GM19467 (cell line): ENCODE data around the gene CCDC69.
"Not testable (repeated sequence)": the region's sequence is repeated elsewhere in the genome, so short reads cannot be mapped to it uniquely, and the experiment has no call there.

Source experiments
- ATAC-seq: cut with Tn5 transposase; IDR thresholded peaks from one replicate; pipeline ENCODE4 v1.9.1; 2021; ENCODE audit warnings: mild to moderate bottlenecking, moderate library complexity; ENCODE audit not compliant: unreplicated experiment

Gene CCDC69, protein sequence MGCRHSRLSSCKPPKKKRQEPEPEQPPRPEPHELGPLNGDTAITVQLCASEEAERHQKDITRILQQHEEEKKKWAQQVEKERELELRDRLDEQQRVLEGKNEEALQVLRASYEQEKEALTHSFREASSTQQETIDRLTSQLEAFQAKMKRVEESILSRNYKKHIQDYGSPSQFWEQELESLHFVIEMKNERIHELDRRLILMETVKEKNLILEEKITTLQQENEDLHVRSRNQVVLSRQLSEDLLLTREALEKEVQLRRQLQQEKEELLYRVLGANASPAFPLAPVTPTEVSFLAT

DNA sequence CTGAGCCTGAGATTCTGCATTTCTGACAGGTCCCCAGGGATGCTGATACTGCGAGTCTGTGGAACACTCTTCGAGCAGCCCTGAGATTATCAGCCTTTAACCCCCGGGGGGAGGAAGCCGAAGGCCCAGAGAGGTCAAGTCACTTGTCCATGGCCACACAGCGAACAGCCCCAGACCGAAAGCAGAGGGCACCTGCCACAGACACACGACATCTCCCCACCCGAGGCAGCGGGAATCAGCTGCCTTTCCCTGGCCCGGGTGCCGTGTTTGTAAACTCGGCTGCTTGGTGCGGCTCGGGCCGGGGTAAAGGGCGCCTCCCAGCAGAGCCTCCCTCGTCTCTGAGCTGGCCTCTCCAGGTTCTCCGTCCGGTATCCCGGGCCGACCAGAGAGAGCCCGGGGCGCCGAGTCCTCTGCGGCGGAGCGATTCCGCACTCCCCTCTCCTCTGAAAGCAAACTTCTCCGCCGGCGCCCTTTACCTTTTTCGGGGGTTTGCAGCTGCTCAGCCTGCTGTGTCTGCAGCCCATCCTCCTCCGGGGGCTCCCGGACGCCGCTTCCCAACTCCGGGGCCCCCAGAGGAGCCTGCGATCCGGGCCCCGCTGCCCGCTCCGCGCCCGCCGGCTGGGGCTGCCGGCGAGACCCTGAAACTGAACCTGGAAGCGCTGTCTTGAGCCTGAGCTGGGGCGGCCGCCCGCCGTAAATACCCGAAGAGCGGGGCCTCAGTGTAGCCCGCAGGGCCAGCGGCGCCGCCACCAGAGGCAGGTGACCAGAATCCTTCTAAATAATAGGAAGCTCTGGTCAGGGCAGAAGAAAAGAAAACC is at the start of gene CCDC69:
TSS of gene CCDC69 (minus strand) at position 646 of the 818 bp plus-strand sequence. CDS start at position 524, 122 bp downstream.
- peak; percentile 69 for ATAC-seq

DNA sequence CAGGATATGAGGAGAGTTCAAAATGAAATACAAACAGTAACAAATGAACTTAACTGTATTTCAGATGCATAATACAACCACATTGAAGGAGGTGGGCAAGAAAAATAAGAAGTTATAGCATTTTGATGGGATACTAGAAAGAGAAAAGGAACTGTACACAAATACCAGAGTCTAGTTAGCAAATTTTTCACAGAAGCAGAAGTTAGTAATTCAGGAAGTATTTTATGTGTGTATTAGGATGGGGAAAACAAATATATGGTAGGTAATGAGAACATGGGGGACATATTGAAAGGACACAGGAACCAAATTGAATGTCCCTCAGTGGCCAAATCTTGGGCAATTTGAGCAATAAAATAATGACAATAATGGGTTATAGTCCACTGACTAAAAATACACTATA is 47.4 kb upstream of the CCDC69 start:
- ATAC-seq = no peak

DNA sequence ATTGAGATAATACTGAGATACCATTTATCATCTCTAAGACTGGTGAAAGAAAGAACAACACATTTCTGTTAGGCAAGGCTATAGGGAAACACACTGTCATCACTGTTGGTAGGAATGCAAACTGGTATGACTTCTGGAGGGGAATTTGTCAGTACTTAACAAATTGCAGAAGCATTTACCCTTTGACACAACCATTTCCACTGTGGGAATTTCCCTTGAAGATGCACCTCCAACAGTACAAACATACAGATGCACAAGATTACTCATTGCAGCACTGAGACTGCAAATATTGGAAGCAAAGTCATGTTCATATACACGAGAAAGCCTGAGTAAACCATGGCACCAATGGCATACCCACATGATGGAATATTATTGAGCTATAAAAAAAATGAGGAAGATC is 46.7 kb upstream of the CCDC69 start:
- peak; percentile 69 for ATAC-seq

DNA sequence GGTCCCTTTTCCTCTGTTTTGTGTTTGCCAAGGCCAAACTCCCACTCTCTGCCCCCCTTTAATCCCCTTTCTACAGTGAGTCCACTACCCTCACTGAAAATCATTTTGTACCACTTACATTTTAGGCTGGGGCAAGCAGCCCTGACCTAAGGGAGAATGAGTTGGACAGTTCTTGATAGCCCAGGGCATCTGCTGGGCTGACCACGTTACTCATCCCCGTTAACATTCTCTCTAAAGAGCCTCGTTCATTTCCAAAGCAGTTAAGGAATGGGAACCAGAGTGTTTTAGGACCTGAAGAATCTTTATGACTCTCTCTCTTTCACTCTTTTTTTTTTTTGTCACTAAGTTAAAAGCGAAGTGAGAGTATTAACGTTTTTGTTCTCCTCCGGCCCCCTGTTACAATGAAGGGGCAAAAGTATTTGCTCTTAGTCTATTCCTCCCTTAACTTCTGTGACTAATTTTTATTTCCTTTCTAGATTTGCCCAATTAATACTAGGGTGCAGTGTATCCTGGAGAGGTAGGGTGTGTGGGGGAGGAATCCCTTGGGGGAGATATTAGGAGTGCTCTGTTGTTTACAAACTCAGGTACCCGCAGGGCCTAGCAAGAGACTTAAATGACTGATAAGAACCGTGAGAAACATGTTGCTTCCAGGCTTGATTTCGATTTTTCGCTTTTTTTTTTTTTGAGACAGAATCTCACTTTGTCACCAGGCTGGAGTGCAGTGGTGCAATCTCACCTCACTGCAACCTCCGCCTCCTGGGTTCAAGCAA is 43.8 kb upstream of the CCDC69 start:
- ATAC-seq = no peak

DNA sequence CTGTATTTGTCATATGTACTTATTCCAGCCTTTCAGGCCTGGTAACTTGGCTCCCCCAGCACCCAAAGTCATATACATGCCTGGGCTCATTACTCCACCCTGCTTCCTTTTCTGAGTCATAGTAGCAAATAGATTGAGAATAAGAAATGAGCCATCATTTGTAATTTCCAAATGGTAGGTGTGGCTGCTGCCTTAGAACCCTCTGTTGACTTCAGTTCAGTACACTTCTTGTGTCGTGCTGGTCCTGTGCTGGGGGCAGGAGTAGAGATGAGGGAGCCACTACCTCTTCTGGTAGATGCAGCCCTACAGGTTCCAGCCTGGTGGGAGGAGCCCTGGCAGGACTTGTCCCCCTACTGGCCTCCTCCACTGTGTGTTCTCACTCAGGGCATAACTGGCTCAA is 40.2 kb upstream of the CCDC69 start:
- ATAC-seq = no peak

DNA sequence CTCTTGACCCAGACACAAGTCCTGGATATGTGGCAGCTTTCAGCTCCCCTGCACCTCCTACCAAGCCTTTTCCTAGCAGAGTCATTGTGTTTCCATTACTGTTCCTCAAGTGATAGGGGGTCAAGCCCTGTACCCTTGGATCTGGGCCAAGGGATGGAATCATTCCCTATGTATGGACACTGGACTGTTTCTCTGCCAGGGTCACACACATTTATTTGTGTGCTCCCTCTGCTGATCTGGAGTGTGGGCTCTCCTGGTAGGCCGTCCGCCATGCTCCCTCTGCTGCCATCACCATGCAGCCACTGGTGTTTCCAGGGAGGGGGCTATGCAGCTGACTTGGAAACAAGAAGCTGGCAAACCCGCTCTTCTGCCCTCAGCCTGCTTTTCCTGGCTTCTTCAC is 38.6 kb upstream of the CCDC69 start:
- ATAC-seq = no peak

DNA sequence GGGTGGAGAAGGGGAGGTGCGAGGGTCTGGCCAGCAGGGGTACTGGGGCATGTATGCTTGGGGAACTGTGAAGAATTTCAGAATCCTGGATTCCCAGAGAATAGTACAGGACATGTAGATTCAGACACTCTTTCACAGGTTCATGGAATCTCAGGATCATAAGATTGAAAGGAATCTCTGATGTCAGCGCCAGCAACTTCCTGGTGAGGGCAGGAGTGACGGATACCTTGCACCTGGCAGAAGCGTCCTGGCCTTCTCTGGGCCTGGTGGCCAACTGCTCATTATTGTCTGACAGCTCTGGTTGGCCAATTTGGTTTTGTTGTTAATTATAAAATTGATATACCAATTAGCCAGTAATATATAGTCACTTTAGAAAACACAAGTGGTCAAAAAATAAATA is 36.0 kb upstream of the CCDC69 start:
- no peak for ATAC-seq

DNA sequence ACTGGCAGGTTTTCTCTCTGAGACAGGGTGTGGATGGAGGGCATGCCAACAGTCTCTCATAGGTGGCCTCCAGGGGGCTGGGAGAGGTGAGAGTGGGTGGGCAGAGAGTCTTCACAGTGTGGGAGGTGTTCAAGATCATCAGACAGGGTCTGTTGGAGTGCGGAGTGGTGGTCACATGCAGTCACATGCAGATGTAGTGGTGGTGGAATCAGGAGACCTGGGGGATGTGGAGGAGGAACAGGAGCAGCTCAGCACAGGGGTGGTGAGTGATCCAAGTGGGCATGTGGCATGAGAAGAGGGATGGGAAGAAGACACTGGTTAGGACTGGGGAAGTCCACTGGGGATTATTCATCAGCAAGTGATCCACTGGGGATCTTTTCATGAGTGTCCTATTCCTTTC is 34.9 kb upstream of the CCDC69 start:
- no peak for ATAC-seq

DNA sequence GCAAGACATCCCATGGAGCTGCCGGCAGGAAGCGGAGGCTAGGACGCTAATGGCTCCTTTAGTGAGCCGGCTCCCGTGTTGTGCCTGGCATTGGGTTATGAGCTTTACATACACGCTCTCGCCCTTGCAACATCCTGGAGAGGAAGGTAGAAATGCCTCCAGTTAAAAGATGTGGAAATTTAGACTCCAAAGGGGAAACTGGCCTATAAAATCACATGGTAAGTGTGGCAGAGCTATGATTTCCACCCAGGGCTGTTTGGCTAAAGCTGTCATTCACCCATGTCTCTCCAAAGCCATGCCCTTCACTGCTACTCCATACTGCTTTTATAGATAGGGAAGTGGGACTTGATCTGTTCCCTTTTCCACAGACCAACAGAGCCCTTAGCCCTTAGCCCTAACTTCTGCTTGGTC is 34.3 kb upstream of the CCDC69 start:
- no peak for ATAC-seq

DNA sequence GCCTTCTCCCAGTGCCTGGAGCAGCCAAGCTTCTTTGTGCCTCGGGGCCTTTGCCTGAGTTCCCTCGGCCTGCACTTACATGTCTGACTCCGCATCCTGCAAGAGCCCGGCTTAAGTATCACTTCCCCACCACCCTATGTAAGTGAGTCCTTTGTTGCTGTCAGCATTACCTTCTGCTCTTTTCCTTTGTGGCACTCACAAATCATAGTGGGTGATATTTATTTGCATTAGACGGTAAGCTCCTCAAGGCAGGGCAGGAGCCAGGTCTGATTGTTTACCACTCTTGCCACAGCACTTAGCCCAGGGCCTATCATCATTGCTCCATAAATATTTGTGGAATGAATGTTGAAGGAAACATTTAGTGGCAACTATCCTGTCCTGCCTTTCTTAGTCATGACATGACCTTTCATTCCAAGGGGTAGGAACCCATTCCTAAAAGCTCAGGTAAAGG is 33.9 kb upstream of the CCDC69 start:
- no peak for ATAC-seq

DNA sequence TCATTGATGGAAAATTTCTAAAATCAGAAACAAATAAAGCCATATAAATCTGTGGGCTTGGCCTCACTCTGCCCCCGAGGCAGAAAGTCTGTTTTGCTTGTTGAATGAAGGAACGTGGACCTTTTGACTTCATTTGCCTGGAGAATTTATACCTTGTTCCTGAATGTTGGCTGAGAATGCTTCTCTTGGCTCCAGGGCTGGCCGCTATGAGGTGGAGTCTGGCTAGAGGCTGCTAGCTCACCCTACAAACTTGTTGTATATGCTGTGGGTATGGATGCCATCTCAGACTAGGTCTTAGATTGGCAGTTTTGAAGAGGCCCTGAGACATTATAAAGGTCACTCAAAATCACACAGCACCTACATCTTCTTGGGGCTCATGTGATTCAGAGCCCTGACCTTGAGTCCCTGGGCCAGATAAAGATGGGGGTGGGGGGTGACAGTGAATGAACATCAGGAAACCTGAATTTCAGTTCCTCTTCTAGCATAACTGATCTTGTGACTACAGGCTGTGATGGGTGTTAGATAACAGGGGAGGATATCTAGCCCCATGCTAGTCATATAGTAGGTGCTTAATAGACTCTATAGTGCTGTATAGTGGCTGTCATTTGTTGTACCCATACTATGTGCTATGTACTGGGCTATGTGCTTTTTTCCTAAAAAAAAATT is 31.9 kb upstream of the CCDC69 start:
- peak; percentile 34 for ATAC-seq

DNA sequence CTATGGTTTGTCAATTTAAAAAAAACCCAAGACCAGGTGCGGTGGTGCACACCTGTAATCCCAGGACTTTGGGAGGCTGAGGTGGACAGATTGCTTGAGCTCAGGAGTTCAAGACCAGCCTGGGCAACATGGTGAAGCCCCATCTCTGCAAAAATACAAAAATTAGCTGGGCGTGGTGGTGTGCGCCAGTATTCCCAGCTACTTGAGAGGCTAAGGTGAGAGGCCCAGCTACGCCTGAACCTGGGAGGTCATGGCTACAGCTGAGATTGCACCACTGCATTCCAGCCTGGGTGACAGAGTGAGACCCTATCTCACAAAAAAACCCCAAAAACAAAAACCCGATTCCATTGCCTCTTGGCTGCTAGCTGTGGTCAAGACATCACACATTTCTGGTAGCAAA is 31.1 kb upstream of the CCDC69 start:
- not testable (repeated sequence) for ATAC-seq

DNA sequence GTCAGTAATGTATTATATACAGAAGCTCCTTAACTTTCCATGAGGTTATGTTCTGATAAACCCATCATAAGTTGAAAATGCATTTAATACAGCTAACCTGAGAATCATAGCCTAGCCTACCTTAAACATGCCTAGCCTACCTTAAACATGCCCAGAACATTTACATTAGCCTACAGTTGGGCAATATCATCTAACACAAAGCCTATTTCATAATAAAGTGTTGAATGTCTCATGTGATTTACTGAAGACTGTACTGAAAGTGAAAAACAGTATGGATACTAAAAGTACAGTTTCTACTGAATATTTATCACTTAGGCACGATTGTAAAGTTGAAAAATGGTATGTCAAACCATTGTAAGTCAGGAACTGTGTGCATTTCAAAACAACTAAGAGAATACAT is 30.7 kb upstream of the CCDC69 start:
- ATAC-seq = no peak

DNA sequence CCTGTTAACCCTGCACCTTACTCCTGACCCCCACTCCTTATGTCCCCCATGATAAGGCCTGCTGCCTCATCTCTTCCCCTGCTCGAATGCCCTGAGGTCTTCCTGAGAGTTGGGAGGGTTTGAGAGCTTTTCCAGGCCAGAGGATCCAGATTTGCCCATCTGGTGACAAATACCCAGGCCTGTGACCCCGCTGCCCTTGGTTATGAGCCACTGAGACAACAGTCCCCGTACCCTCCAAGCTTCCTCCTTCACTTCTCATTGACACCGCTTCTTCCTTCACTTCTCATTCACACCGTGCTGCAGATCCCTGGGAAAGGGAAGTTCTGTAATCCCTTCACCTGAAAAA is 29.7 kb upstream of the CCDC69 start:
- no peak for ATAC-seq

DNA sequence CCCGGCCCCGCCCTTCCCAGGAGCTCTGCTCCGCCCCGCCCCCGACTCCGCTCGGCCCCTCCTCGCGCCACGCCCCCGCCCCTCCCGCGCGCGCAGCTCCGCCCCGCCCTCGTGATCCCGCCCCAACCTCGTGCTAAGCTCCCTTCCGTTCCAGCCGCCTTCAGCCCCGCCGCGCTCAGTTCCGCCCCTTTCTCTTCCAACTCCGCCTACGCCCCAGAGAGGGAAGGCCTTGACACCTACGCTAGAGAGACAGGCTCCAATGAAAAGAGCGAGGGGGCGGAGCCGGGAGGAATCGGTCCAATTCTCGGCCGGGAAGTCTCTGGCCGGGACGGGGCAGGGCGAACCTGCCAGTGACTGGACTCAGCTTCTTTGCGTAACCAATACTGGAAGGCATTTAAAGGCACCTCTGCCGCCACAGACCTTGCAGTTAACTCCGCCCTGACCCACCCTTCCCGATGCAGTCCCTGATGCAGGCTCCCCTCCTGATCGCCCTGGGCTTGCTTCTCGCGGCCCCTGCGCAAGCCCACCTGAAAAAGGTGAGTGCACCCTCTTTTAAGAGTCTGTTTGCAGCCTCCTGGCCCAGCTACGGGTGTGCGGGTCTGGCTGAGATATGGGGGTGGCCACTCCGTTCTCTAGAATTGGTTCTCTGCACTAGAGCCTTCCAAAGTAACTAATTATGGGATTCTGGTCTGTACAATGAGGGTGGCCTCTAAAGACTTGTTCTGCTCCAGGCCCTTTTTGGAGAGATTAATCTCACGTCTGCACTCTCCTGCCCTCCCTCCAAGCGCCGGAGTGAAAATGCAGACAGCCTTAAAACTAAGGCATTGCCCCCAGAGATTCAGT is 29.1 kb upstream of the CCDC69 start, which contains the start of gene GM2A:
TSS of gene GM2A (plus strand) at position 424 of the 843 bp plus-strand sequence. CDS start at position 456, 32 bp downstream.
- peak; percentile 79 for ATAC-seq

DNA sequence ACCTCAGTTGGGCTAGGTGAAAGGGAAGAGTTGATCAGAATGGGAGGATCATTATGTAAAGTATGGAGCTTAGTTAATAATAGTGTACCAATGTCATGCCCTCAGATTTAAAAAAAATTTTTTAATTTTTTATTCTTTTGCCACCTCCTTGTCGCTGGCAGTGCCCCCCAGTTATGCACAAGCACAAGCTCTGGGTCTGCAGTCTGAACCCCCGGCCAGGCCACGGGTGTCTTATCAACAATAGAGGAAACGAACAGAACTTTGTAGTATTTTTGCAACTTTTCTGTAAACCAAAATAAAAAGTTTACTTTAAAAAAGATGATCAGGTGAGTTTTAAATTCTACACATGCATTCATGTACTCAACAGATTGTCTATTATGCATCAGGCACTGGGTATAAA is 27.7 kb upstream of the CCDC69 start:
- no peak for ATAC-seq

DNA sequence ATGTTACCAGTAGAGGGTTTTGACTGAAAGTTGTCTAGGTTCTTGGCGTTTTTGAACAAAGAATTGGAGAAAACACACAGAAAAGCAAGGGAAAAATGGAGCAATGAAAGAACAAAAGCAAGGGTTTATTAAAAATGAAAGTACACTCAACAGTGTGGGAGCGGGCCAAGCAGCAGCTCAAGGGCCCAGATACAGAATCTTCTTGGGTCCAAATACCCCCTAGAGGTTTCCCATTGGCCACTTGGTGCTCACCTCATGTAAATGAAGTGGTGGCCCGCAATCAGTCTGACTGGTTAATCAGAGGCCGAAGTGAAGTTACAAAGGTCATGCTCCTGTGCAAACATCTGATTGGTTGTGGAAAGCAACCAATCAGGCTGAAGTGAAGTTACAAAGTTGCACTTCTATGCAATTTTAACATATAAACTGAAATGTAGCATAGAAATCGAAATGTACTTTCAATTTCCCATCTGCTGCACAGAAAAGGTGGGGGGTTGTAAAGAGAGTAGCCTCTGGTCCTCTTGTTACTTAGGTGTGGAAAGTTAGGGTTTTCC is 27.2 kb upstream of the CCDC69 start:
- no peak for ATAC-seq

DNA sequence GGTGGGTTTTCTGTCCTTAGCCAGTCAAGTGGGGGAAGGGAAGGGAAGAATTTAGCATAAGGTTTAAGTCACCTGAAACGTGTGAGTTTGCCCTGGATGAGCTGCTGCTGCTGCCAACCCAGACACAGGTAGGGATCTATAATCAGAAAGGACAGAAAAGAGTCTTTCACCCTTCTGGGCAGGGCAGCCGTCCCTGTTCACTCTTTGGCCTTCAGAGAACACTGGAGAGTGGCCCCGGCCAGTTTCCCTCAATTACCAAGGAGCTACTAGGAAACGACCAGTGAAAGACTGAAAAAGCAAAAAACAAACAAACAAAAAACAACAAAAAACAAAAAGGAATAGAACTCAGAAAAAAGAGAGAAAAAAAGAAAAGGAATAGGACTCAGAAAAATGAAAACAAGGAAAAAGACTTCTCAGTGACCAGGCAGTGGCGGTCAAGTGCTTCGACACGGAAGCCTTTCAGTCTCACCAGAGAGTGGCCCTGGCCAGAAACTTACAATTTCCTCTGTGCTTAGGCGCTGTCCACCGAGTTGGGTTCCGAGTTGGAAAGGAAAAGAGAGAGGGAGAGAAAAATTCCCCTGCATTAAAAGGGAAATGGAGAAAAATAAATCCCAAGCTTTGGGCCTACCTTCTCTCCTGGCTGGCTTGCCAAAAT is 26.6 kb upstream of the CCDC69 start:
- ATAC-seq = no peak

DNA sequence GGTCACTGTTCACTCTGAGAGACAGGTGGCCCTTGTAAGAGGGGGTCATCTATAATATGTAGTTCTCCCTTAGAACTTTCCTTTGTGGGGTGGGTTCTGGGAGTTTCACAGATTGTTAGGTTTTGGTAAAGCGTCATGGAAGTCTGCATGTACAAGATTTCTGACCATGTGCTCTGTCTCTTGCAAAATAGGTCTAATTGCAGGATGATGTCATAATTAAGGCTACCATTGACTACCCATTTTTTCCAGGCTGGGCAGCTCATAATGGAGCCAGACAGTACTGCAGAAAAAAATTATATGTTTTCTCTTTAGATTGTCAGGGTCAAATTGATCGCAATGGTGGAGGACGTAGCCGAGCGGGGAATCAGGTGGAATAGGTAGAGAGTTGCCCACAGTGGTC is 25.4 kb upstream of the CCDC69 start:
- no peak for ATAC-seq
